Mucosa of stomach (tissue), 1 donor: ENCODE data around the gene FMNL1.
A peak's percentile ranks its signal among the peaks of the same experiment; 100 is the strongest.
"Not testable (repeated sequence)": the region's sequence is repeated elsewhere in the genome, so short reads cannot be mapped to it uniquely, and the experiment has no call there.

ENCODE experiments used
- H3K27me3 ChIP-seq: one replicate; pipeline ENCODE4 v1.7.0; 2013; ENCODE audit warnings: mild to moderate bottlenecking, low read length; ENCODE audit not compliant: control insufficient read depth, insufficient read depth
- H3K36me3 ChIP-seq: one replicate; pipeline ENCODE4 v1.7.0; 2013; ENCODE audit warnings: low read length; ENCODE audit not compliant: control insufficient read depth, insufficient read depth
- H3K4me1 ChIP-seq: one replicate; pipeline ENCODE4 v1.7.0; 2013; ENCODE audit warnings: mild to moderate bottlenecking, low read length; ENCODE audit not compliant: control insufficient read depth, insufficient read depth
- H3K4me3 ChIP-seq: one replicate; pipeline ENCODE4 v1.7.0; 2013; ENCODE audit warnings: low read length
- H3K9ac ChIP-seq: one replicate; pipeline ENCODE4 v1.7.0; 2013; ENCODE audit warnings: mild to moderate bottlenecking, low read length, moderate library complexity
- H3K9me3 ChIP-seq: one replicate; pipeline ENCODE4 v1.7.0; 2013; ENCODE audit warnings: mild to moderate bottlenecking, low read length, moderate library complexity; ENCODE audit not compliant: control insufficient read depth
- donor health status: Pancreatic carcinoma.

The FMNL1 gene

GRCh38 chr17:45244725-45245656 is 23.3 kb downstream of the FMNL1 start:
- Histone ChIP-seq H3K4me1 (peaks cover 42% of the 10 kb centered on the region), H3K27me3 (peaks cover 25% of the 10 kb centered on the region), H3K36me3 (no peaks in the 10 kb centered on the region)

GRCh38 chr17:45246338-45246737 is 24.7 kb downstream of the FMNL1 start:
- no peak overlapping the region for H3K9ac ChIP-seq
- H3K4me3 ChIP-seq, result no peak overlapping the region
- H3K36me3 ChIP-seq, result no peaks in the 10 kb centered on the region

More at GRCh38 chr17:45244725-45245656, 23.3 kb downstream of the FMNL1 start:
- no peak overlapping the region for H3K9ac ChIP-seq
- H3K9me3 ChIP-seq, result no peaks in the 10 kb centered on the region
- no peak overlapping the region for H3K4me3 ChIP-seq

GRCh38 chr17:45246861-45247428 is 25.3 kb downstream of the FMNL1 start:
- H3K9ac ChIP-seq, result peak overlapping the region; percentile 80
- H3K27me3 ChIP-seq, result peaks cover 10% of the 10 kb centered on the region
- H3K4me3 ChIP-seq, result peak overlapping the region; percentile 49
- no peaks in the 10 kb centered on the region for H3K9me3 ChIP-seq
- H3K36me3 ChIP-seq, result no peaks in the 10 kb centered on the region
- peaks cover 33% of the 10 kb centered on the region for H3K4me1 ChIP-seq

More at GRCh38 chr17:45246338-45246737, 24.7 kb downstream of the FMNL1 start:
- peaks cover 13% of the 10 kb centered on the region for H3K27me3 ChIP-seq
- H3K4me1 ChIP-seq, result peaks cover 34% of the 10 kb centered on the region
- H3K9me3 ChIP-seq, result no peaks in the 10 kb centered on the region

- peaks cover 37% of the 10 kb centered on the region for H3K4me1 ChIP-seq
- H3K9ac ChIP-seq, result peak overlapping the region; percentile 80
- H3K4me3 ChIP-seq, result peak overlapping the region; percentile 49
- peaks cover 4% of the 10 kb centered on the region for H3K27me3 ChIP-seq
- H3K36me3 ChIP-seq, result no peaks in the 10 kb centered on the region
- no peaks in the 10 kb centered on the region for H3K9me3 ChIP-seq
Measured at GRCh38 chr17:45247429-45248131, 25.9 kb downstream of the FMNL1 start.

- H3K9ac ChIP-seq, result peak overlapping the region; percentile 80
- peak overlapping the region; percentile 49 for H3K4me3 ChIP-seq
- H3K4me1 ChIP-seq, result peaks cover 37% of the 10 kb centered on the region
Measured at GRCh38 chr17:45248132-45248957, 26.7 kb downstream of the FMNL1 start.

GRCh38 chr17:45251931-45252330 is 30.2 kb downstream of the FMNL1 start:
- Histone ChIP-seq H3K27me3 (no peaks in the 10 kb centered on the region), H3K36me3 (no peaks in the 10 kb centered on the region), H3K9me3 (no peaks in the 10 kb centered on the region), H3K4me3 (no peak overlapping the region), H3K9ac (no peak overlapping the region), H3K4me1 (peaks cover 25% of the 10 kb centered on the region)

More at GRCh38 chr17:45248132-45248957, 26.7 kb downstream of the FMNL1 start:
- H3K36me3 ChIP-seq, result no peaks in the 10 kb centered on the region
- H3K27me3 ChIP-seq, result no peaks in the 10 kb centered on the region
- H3K9me3 ChIP-seq, result no peaks in the 10 kb centered on the region

- H3K27me3 ChIP-seq, H3K4me3 ChIP-seq, H3K9ac ChIP-seq, H3K9me3 ChIP-seq, H3K36me3 ChIP-seq: not testable (repeated sequence)
- peaks cover 22% of the 10 kb centered on the region for H3K4me1 ChIP-seq
Measured at GRCh38 chr17:45253237-45253636, 31.6 kb downstream of the FMNL1 start.

GRCh38 chr17:45253879-45254278 is 32.2 kb downstream of the FMNL1 start:
- Histone ChIP-seq H3K9me3 (no peaks in the 10 kb centered on the region), H3K9ac (no peak overlapping the region), H3K4me1 (peaks cover 15% of the 10 kb centered on the region)

GRCh38 chr17:45255358-45255757 is 33.7 kb downstream of the FMNL1 start:
- Histone ChIP-seq H3K27me3 (no peaks in the 10 kb centered on the region), H3K4me1 (peaks cover 15% of the 10 kb centered on the region), H3K36me3 (no peaks in the 10 kb centered on the region), H3K9me3 (no peaks in the 10 kb centered on the region), H3K4me3 (no peak overlapping the region), H3K9ac (no peak overlapping the region)

More at GRCh38 chr17:45253879-45254278, 32.2 kb downstream of the FMNL1 start:
- Histone ChIP-seq H3K27me3 (no peaks in the 10 kb centered on the region), H3K36me3 (no peaks in the 10 kb centered on the region), H3K4me3 (no peak overlapping the region)

- Histone ChIP-seq H3K9ac (no peak overlapping the region), H3K9me3 (no peaks in the 10 kb centered on the region), H3K36me3 (no peaks in the 10 kb centered on the region), H3K4me3 (no peak overlapping the region), H3K27me3 (no peaks in the 10 kb centered on the region), H3K4me1 (peaks cover 19% of the 10 kb centered on the region)
Measured at GRCh38 chr17:45256114-45256966, 34.7 kb downstream of the FMNL1 start.

GRCh38 chr17:45257115-45257514 is 35.4 kb downstream of the FMNL1 start:
- no peaks in the 10 kb centered on the region for H3K27me3 ChIP-seq
- H3K4me1 ChIP-seq, result peaks cover 19% of the 10 kb centered on the region
- no peak overlapping the region for H3K4me3 ChIP-seq
- no peaks in the 10 kb centered on the region for H3K9me3 ChIP-seq
- H3K9ac ChIP-seq, result no peak overlapping the region
- H3K36me3 ChIP-seq, result no peaks in the 10 kb centered on the region
